Skeletal muscle satellite cell (primary cell): Measurements from ENCODE around the gene SLC27A2.

Experiments used
- H3K27me3 ChIP-seq: 2 replicates; pipeline ENCODE4 v1.7.0; 2013; ENCODE audit warnings: low read length; ENCODE audit not compliant: control insufficient read depth, insufficient read depth
- H3K36me3 ChIP-seq: 2 replicates; pipeline ENCODE4 v1.7.0; 2013; ENCODE audit warnings: mild to moderate bottlenecking, control low read depth, low read length; ENCODE audit not compliant: insufficient read depth
- H3K4me1 ChIP-seq: 2 replicates; pipeline ENCODE4 v1.7.0; 2013; ENCODE audit warnings: low read length; ENCODE audit not compliant: control insufficient read depth, insufficient read depth
- H3K4me2 ChIP-seq: 2 replicates; pipeline ENCODE4 v1.7.0; 2013; ENCODE audit warnings: mild to moderate bottlenecking, low read length
- H3K4me3 ChIP-seq: 2 replicates; pipeline ENCODE4 v1.7.0; 2013; ENCODE audit warnings: low read length
- H3K9ac ChIP-seq: 2 replicates; pipeline ENCODE4 v1.7.0; 2013; ENCODE audit warnings: mild to moderate bottlenecking, low read depth, low read length, moderate library complexity
- H3K9me3 ChIP-seq: replicated peaks from 2 replicates; pipeline ENCODE4 v1.7.0; 2013; ENCODE audit warnings: mild to moderate bottlenecking, control low read depth, low read length

Gene SLC27A2

GRCh38 chr15:50192926-50193620, 11.1 kb downstream of the SLC27A2 start:
- Histone ChIP-seq H3K9me3 (no peaks in the 10 kb centered on the region), H3K36me3 (no peaks in the 10 kb centered on the region), H3K9ac (no peak overlapping the region), H3K4me3 (no peak overlapping the region), H3K4me1 (no peaks in the 10 kb centered on the region), H3K4me2 (no peak overlapping the region), H3K27me3 (peaks cover 44% of the 10 kb centered on the region)

GRCh38 chr15:50202003-50202402, 20.0 kb downstream of the SLC27A2 start:
- Histone ChIP-seq H3K4me1 (no peaks in the 10 kb centered on the region), H3K4me3 (no peak overlapping the region), H3K9me3 (no peaks in the 10 kb centered on the region), H3K9ac (no peak overlapping the region), H3K36me3 (no peaks in the 10 kb centered on the region), H3K27me3 (peaks cover 13% of the 10 kb centered on the region), H3K4me2 (no peak overlapping the region)

GRCh38 chr15:50206020-50206419, 24.0 kb downstream of the SLC27A2 start:
- Histone ChIP-seq H3K27me3 (peaks cover 30% of the 10 kb centered on the region), H3K9me3 (no peaks in the 10 kb centered on the region), H3K9ac (no peak overlapping the region), H3K4me2 (no peak overlapping the region), H3K4me3 (no peak overlapping the region), H3K36me3 (no peaks in the 10 kb centered on the region), H3K4me1 (no peaks in the 10 kb centered on the region)

GRCh38 chr15:50209809-50210208, 27.8 kb downstream of the SLC27A2 start:
- Histone ChIP-seq H3K27me3 (peaks cover 33% of the 10 kb centered on the region), H3K4me2 (no peak overlapping the region), H3K4me3 (no peak overlapping the region), H3K9ac (no peak overlapping the region), H3K9me3 (no peaks in the 10 kb centered on the region), H3K36me3 (no peaks in the 10 kb centered on the region), H3K4me1 (no peaks in the 10 kb centered on the region)

GRCh38 chr15:50210462-50211157, 28.6 kb downstream of the SLC27A2 start:
- no peaks in the 10 kb centered on the region for H3K4me1 ChIP-seq
- no peaks in the 10 kb centered on the region for H3K9me3 ChIP-seq
- H3K36me3 ChIP-seq, result no peaks in the 10 kb centered on the region
- H3K4me3 ChIP-seq, result no peak overlapping the region
- peaks cover 31% of the 10 kb centered on the region for H3K27me3 ChIP-seq
- no peak overlapping the region for H3K9ac ChIP-seq
- no peak overlapping the region for H3K4me2 ChIP-seq

- no peak overlapping the region for H3K4me2 ChIP-seq
- H3K4me3 ChIP-seq, result no peak overlapping the region
- H3K4me1 ChIP-seq, result peaks cover 3% of the 10 kb centered on the region
- H3K27me3 ChIP-seq, result peaks cover 13% of the 10 kb centered on the region
- no peaks in the 10 kb centered on the region for H3K9me3 ChIP-seq
- H3K9ac ChIP-seq, result no peak overlapping the region
- no peaks in the 10 kb centered on the region for H3K36me3 ChIP-seq
Measured at GRCh38 chr15:50218291-50218690, 36.3 kb downstream of the SLC27A2 start.

GRCh38 chr15:50218691-50219090, 36.7 kb downstream of the SLC27A2 start:
- Histone ChIP-seq H3K9ac (no peak overlapping the region), H3K4me2 (no peak overlapping the region), H3K4me3 (no peak overlapping the region), H3K36me3 (no peaks in the 10 kb centered on the region), H3K9me3 (no peaks in the 10 kb centered on the region), H3K27me3 (peaks cover 13% of the 10 kb centered on the region), H3K4me1 (peaks cover 3% of the 10 kb centered on the region)

- Histone ChIP-seq H3K9ac (no peak overlapping the region), H3K27me3 (peaks cover 13% of the 10 kb centered on the region), H3K4me2 (no peak overlapping the region), H3K9me3 (no peaks in the 10 kb centered on the region), H3K36me3 (no peaks in the 10 kb centered on the region), H3K4me3 (no peak overlapping the region), H3K4me1 (peaks cover 3% of the 10 kb centered on the region)
Measured at GRCh38 chr15:50219820-50220219, 37.8 kb downstream of the SLC27A2 start.

GRCh38 chr15:50222181-50222580, 40.2 kb downstream of the SLC27A2 start:
- peaks cover 9% of the 10 kb centered on the region for H3K4me1 ChIP-seq
- H3K4me2 ChIP-seq, result no peak overlapping the region
- H3K9me3 ChIP-seq, result no peaks in the 10 kb centered on the region
- peaks cover 12% of the 10 kb centered on the region for H3K27me3 ChIP-seq
- H3K9ac ChIP-seq, result no peak overlapping the region
- no peaks in the 10 kb centered on the region for H3K36me3 ChIP-seq
- H3K4me3 ChIP-seq, result no peak overlapping the region

GRCh38 chr15:50224606-50225005, 42.6 kb downstream of the SLC27A2 start:
- Histone ChIP-seq H3K4me3 (no peak overlapping the region), H3K9me3 (no peaks in the 10 kb centered on the region), H3K27me3 (peaks cover 5% of the 10 kb centered on the region), H3K9ac (no peak overlapping the region), H3K4me2 (no peak overlapping the region), H3K36me3 (no peaks in the 10 kb centered on the region), H3K4me1 (peaks cover 11% of the 10 kb centered on the region)

GRCh38 chr15:50225057-50225456, 43.1 kb downstream of the SLC27A2 start:
- no peak overlapping the region for H3K4me2 ChIP-seq
- no peaks in the 10 kb centered on the region for H3K9me3 ChIP-seq
- peaks cover 3% of the 10 kb centered on the region for H3K27me3 ChIP-seq
- no peak overlapping the region for H3K9ac ChIP-seq
- no peak overlapping the region for H3K4me3 ChIP-seq
- H3K36me3 ChIP-seq, result no peaks in the 10 kb centered on the region
- peaks cover 11% of the 10 kb centered on the region for H3K4me1 ChIP-seq

- Histone ChIP-seq H3K9me3 (no peaks in the 10 kb centered on the region), H3K36me3 (no peaks in the 10 kb centered on the region), H3K4me2 (no peak overlapping the region), H3K9ac (no peak overlapping the region), H3K27me3 (peaks cover 3% of the 10 kb centered on the region), H3K4me3 (no peak overlapping the region), H3K4me1 (peaks cover 11% of the 10 kb centered on the region)
Measured at GRCh38 chr15:50225938-50226337, 43.9 kb downstream of the SLC27A2 start.
